NCI-H1694 (cell line): ENCODE results near the gene FOXP4.

ENCODE experiments used
- DNase-seq: peaks from one replicate; lab custom pipeline; 2025; lab: John Stamatoyannopoulos, UW

FOXP4 gene

DNA sequence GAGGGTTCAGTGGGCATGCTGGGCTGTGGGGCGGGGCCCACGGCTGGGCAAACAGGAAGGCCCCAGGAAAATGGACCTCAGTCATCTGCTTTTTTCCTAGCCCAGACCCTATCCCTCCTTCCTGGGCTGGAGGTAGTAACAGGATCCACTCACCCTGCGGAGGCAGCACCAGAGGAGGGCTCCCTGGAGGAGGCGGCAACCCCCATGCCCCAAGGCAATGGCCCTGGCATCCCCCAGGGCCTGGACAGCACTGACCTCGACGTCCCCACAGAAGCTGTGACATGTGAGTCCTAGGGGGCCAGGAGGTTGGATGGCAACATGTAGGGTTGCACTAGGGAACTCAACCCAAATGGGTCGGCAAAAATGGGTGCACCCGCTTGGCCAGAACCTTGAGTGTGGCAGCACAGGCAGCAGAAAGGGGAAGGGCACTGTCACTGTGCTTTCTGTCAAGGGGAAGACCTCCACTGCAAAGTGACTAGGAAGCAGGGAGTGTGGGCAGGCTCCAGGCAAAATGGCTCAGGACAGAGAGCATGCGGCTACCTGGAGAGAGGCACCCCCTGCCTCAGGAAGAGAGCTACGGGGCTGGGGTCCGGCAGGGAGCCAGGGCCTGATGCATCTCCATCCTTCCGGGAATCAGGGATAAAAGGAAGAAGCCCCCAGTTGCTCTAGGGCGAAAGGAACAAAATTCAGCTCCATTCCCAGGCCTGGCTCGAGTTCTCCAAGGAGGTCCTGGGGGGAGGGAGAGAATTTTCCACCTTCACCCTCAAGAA, 100.0 kb downstream of the FOXP4 start:
- no peak for DNase-seq

DNA sequence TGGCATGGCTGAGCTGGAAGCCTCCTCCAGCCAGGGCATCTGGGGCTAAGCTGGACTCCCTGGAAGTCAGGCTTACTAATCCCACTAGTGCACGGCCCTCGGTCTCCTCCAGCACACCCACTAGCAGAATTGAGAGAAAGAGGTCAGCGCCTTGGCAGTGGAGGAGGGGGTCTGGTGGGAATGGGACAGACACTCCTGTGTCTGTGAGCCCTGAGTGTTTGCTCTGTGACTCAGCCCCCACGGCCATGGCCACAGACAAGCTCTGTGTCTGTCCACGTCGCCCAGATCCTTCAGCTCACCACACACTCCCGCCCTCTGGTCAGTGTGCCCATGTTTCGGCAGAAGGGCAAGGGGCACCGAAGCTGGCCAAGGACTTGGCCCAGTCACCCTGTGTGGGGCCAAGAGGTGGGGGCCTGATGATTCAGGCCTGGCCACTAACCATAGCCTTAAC, 100.9 kb downstream of the FOXP4 start:
- DNase-seq, result no peak

DNA sequence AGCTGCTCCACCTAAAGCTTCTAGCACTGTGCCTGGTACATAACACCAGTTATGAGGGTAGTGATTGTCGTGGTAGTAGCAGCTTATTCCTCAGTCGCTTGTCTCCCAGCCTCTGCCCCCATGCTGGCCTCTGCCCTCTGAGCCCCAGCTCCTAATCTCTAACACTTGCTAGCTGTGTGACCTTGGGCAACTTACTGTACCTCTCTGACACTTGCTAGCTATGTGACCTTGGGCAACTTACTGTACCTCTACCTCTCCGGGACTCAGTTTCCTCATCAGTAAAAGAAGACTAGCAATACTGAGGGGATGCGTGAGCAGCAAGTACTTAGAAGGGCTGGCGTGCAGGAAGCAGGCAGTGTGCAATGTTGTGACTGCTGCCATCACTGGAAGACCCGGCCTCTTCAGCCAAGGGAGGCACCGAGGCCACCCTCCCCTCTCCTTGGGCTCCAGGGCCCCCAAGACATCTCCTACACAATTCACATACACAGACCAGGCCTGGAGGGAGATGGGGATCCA, 101.9 kb downstream of the FOXP4 start:
- DNase-seq, result no peak

DNA sequence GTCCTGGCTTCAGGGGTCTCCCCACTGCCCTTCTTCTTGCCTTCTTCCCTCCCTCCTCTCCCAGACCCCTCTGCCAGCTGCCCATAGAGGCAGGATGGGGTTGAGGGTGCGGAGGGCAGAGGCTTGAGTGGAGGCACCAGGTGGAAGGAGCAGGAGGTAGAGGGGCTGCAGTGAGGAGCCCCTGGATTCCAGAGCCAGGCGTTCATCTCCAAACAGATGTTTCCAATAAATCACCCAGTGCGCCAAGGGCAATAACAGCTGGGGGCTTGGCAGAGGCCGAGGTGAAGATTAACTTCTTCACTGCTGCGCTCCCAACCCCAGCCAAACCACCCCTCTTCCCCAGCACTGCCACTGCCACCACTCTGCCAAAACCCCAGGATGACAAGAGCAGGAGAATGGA, 102.7 kb downstream of the FOXP4 start:
- DNase-seq, result no peak

DNA sequence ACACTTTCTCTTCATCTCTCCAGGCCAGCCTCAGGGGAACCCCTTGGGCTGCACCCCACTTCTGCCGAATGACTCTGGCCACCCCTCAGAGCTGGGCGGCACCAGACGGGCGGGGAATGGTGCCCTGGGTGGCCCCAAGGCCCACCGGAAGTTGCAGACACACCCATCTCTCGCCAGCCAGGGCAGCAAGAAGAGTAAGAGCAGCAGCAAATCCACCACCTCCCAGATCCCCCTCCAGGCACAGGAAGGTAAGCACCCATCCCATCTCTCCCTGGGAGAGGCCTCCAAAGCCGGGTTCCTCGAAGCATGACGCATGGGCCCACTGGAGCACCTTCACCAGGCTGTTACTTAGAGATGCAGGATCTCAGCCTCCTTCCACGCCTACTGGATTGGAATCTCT, 103.4 kb downstream of the FOXP4 start:
- DNase-seq, result no peak

DNA sequence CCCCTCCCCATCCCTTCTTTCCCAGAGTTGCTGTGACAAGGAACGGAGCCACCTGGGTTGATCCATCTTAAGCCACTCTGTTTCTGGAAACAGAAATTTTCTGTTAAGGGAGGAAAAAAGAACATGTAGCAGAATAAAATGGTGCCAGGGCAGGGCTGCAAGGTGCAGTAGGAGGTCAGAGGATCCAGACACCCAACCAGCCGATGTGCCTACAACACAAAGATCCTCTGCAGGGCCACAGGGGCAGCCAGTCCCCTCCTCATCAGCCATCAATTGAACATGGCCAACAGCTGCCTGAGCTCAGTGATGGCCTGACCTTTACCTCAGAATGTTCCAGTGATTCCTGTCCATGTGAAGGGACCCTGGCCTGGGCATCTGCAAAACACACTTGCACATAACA, 103.9 kb downstream of the FOXP4 start:
- DNase-seq, result no peak

DNA sequence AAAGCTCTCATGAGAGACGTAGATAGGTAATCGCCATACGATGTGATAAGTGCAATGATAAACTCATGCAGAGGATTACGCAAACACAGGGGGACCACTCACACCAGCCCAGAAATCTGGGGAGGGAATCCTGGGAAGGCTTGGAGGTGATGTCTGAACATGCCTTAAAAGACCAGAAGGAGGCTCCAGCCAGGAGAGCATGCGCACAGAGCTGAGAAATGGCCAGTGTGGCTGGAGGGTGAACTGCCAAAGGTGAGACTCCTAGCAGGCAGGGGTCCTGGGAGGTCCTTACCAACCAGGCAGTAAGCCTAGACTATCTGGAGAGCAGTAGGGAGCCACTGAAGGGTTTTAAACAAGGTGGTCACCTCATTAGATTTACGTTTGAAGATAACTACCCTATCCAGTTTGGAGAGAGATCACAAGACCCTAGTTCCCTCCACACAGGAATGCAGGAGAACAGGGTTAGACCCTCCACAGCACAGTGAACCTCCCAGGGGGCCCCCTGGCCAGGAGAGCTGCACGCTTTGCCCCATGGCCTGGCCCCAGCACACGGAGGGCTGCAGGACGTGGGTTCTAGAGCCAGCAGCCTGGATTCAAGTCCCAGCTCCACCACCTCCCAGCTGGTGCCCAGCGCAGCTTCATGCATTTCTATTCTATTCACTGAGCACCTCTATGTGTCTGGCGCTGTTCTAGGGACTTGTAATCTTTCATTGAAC, 105.2 kb downstream of the FOXP4 start:
- no peak for DNase-seq
